GM12873 (cell line): ENCODE data around the gene AGBL4.

Experiments
- CTCF ChIP-seq: IDR thresholded peaks from 2 replicates; pipeline ENCODE4 v1.5.1; 2012; ENCODE audit warnings: low read depth, mild to moderate bottlenecking, moderate library complexity, low read length, control low read depth; ENCODE audit not compliant: insufficient read depth; ENCODE audit errors: missing control alignments

AGBL4 gene

GRCh38 chr1:48654606-48655210 is 1369.0 kb downstream of the AGBL4 start:
- no peak for TF ChIP-seq CTCF

DNA sequence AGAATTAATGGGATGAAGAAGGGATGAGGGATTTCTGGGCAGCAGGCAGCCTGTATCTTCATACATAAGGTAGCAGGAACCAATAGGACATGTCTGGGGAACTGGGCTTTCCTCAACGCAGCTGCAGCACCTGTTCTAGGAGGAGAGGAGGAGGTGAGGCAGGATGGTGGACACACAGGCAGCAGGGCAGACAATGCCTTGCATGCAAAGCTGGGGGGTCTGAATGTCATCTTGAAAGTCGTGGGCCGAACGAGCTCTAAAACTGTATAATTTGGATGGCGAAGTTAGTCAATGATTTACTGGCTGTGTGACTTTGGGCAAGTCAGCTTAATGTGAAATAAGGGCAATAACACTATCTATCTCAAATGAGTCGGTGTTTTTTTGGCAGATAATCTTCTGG is 1371.4 kb downstream of the AGBL4 start:
- no peak for TF ChIP-seq CTCF

DNA sequence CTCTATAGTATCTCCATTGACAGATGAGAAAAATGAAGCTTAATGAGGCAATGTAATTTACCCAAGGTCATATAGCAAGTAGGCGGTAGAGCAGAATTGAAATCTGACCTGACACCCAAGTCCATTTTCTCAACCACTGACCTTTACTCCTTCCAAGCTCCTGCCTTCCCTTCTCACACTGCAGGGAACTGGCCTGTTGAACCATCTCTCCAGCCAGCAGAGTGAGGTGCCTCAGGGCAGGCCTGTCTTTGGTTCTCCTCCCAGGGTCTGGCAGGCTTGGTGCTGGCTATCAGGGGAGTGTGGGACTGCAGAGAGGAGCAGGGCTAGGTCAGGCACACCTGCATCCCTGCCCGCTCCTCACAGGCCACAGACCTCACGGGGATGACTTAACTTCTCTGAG is 1373.9 kb downstream of the AGBL4 start:
- no peak for TF ChIP-seq CTCF

GRCh38 chr1:48645883-48646282 is 1377.9 kb downstream of the AGBL4 start:
- no peak for TF ChIP-seq CTCF

DNA sequence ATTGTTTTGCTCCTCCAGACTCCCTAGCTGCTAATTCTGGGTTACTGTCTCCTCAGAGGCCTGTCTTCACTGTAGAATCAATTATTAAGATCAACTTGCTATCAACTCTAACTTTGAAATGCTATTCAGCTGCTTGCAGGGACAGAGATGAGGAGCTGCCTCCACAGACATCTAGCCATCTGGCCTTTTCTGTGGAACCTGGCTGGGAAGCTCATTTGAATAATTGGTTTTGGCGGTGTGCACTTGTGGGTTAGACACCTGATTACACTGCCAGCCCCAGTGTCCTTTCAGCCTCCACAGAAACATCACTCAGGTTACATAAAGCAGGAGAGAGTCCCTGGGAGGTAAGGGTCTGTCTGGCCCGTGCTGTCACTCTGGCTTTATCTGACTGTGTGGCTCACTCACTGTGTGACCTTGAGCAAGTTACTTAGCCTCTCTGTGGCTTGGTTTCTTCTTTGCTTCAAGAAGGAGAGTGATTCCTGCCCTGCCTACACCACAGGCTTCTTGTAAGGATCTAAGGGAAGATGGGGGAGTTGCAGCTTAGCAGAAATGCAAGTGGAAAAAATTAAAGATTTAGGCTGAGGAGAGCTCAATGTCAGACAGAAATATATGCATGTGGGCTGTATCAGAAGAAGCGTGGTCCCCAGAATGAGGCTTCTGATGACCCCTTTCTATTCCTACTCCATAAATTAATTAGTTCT is 1378.7 kb downstream of the AGBL4 start:
- no peak for TF ChIP-seq CTCF

- TF ChIP-seq CTCF, result no peak
Measured at GRCh38 chr1:48644190-48644900, 1379.4 kb downstream of the AGBL4 start.

DNA sequence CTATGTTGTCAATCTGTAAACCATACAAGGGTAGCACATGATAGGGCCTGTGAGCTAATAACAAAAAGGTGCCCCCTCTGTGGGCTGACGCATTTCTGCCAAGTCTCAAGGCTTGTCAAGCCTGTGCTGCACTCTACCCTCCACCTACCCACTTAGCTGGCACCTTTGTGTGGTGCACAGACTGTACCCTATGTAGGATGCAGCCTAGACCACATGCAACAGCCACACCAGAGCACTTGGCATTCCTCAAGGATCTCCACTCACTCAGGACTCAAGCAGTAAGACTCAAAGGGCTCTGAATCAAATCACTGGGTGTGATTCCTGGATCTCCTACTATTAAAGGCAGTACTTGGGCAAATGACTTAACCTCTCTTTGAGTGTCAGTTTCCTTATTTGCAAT is 1380.6 kb downstream of the AGBL4 start:
- TF ChIP-seq CTCF, result no peak
